GM08714 (cell line): Measurements from ENCODE around the gene MPLKIP.

Experiments used
- H3K4me3 ChIP-seq: fragments of 200-500 bp; sonication (Bioruptor generic); 2 replicates; pipeline ENCODE4 v1.5.1; 2014; ENCODE audit warnings: mild to moderate bottlenecking, low read length, inconsistent platforms
- ZNF274 ChIP-seq: IDR thresholded peaks from 2 replicates; pipeline ENCODE4 v1.6.1; 2012; ENCODE audit warnings: mild to moderate bottlenecking, low read depth, low read length

MPLKIP gene

DNA sequence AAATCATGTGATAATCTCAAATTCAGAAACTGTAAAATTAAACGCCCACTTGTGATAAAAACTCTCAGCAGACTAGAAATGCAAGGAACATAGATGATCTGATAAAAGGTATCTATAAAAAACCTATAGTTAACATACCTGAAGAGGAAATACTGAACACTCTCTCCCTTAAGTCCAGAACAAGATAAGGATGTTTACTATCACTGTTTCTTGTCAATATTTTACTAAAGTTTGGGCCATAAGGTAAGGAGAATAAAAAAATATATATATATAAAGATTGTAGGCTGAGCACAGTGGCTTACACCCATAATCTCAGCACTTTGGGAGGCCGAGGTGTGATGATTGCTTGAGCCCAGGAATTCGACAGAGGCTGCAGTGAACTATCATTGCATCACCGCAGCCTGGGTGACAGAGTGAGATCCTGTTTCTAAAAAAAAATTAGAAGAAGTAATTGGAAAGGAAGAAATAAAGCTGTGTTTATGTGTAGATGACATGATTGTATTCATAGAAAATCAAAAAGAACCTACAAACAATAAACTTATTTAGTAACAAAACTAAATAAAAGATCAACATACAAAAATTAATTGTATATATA lies 28.4 kb downstream of the MPLKIP start:
- no peak for TF ChIP-seq ZNF274
- H3K4me3 ChIP-seq, result no peak overlapping the region

DNA sequence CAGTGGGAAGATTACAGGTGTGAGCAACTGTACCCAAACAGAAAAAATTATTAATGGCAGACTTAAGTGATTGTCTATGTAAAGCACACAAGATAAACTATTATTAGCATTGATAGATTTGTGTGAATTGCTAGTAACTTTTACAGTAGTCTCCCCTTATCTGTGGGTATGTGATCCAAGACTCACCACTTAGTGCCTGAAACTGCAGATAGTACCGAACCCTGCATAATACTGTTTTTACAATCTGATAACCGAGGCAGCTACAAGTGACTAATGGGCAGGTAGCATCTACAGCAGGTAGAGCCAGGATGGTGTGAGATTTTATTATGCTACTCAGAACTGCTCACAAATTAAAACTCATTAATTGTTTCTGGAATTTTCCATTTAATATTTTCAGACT lies 31.5 kb downstream of the MPLKIP start:
- TF ChIP-seq ZNF274, result no peak

DNA sequence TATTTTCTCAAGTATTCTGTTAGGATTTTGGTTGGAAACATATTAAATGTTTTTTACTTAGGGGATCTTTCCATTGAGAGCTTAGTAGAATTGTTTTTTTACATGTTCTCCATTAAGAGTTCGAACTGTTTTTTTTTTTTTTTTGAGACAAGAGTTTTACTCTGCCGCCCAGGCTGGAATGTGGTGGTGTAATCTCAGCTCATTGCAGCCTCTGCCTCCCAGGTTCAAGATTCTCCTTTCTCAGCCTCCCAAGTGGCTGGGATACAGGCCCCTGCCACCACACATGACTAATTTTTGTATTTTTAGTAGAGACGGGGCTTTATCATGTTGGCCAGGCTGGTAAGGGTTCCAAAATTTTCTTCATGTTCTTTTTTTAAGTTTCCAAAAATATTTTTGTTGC lies 33.2 kb downstream of the MPLKIP start:
- no peak overlapping the region for H3K4me3 ChIP-seq
- TF ChIP-seq ZNF274, result no peak

More for the DNA sequence above, 31.5 kb downstream of the MPLKIP start:
- no peak overlapping the region for H3K4me3 ChIP-seq

DNA sequence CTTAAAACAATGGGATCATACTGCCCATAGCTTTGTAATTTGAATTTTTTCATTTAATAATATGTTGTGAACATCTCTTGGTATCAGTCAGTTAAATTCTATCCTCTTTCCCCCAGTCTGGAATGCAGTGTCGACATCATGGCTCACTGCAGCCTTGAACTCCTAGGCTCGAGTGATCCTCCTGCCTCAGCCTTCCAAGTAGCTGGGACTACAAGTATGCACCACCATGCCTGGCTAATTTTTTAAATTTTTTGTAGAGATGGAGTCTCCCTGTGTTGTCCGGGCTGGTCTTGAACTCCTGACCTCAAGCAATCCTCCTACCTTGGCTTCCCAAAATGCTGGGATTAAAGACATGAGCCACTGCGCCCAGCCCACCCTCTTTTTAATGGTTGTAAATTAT lies 34.6 kb downstream of the MPLKIP start:
- H3K4me3 ChIP-seq, result no peak overlapping the region
- no peak for TF ChIP-seq ZNF274

DNA sequence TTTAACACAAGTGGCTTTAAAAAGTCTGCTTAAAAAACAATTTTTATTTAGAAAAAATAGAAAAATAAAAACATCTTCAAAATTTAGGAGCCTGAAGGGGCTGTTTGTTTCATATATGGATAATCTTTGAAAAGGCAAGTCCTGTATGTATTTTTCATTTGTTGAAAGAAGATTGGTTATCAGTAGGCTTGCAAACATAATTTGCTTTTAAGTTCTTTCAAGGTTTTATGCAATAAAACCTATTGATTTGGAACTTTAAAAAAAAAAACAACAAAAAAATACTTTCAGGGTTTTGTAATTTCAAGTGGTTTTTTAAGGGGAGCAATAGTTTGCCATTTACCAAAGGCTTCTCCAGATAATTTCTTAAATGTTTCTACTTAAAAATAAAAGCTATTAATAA lies 35.6 kb downstream of the MPLKIP start:
- no peak for TF ChIP-seq ZNF274
- H3K4me3 ChIP-seq, result no peak overlapping the region

DNA sequence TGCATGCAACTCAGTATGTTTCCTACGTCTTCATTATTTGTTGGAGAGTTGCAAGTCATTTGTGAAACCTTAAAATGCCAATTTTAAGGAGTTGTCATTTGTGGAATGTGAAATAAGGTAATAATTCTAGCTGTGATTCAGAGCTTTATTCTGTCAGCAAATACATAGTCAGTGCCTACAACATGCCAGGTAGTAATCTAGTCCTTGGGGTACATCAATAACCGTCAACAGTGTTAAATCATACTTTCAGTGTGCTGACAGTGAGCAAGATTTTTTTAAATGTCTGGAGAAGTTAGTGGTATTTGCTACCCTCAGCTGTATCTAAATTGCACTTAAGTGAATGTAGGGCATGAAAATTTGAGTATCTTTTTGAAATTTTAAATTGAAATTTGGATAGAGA lies 36.7 kb downstream of the MPLKIP start:
- TF ChIP-seq ZNF274, result no peak
- no peak overlapping the region for H3K4me3 ChIP-seq

DNA sequence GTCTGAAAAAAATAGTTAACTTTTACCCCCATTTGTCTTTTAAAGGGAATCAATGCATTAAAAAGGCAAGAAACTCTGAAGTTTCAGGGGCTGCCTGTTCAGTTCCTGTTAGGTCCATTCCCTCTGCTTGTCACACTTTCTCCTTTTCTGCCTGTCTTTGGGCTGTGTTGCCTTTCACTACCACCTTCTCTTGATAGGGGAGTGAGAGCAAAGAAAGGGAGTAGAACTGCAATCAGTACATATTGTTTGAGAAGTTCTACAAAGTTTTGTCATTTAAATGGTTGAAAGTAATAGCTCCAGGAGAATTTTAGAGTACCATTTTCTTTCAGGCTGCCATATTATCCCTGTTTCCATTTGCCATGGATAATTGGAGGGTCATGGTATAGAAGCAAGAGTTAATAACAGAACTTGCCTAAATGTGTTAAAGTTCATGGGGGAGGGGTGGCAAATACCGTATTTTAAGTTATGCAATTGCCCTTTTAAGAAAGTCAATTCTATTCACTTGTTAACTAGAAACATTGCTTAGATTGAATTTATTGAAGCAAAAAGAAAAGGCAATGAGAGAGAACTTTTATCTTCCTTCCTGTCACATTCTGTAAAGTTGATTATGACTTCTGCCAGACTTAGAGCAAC lies 38.6 kb downstream of the MPLKIP start:
- no peak for TF ChIP-seq ZNF274
- H3K4me3 ChIP-seq, result no peak overlapping the region

DNA sequence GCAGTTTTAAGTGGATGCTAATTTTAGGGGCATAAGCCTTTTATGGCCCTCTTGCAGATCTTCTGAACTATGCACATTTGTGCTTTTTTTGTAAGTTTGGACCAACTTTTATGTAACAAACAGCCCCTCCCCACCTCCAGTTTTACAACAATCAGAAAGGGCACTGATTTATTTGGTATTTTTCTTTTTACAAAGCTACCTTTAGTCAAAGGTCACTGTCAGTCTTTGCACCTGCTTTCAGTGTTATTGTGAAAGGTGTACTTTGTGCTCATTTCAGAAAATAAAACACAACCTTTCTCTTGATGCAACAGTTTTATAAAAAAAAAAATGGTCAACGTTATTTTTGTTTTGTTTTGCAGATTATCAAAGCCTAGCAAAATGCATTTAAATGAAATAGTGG lies 39.2 kb downstream of the MPLKIP start:
- no peak for TF ChIP-seq ZNF274
- H3K4me3 ChIP-seq, result no peak overlapping the region

DNA sequence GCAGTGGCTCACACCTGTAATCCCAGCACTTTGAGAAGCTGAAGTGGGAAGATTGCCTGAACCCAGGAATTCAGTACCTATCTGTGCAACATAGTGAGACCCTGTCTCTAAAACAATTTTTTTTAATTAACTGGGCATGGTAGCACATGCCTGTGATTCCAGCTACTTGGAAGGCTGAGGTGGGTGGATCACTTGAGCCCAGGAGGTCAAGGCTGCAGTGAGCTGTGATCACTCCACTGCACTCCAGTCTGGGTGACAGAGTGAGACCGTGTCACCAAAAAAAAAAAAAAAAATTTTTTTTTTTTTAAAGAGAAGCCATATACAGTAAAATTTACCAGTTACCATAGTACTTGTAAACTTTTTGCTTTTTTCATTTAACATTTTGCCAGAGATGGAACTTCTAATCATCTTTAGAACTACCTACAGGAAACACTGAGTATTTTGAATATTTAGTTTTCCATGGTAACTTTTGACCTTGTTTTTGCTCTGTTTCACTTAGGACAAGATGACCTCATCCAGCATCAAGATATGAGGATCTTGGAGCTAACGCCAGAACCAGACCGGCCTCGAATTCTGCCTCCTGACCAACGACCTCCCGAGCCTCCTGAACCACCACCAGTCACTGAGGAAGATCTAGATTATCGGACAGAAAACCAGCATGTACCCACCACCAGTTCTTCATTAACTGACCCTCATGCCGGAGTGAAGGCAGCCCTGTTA lies 40.6 kb downstream of the MPLKIP start:
- H3K4me3 ChIP-seq, result no peak overlapping the region
- no peak for TF ChIP-seq ZNF274

DNA sequence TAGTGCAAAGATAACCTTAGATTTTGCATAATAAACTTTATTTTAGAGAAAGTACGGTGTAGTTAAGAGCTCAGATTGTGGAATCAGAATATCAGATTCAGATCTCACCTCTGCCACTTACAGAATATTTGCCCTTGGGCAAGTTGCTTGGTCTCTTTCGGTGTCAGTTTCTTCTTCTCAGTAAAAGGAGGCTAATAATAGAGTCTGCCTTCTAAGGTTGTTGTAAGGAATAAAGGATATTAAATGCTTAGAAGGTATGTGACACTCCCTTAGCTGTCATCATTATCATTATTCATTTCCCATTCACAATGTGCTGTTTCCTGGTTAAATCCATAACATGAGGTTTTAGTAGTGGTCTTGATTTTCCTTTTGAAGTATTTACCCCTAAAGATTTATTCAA lies 42.2 kb downstream of the MPLKIP start:
- no peak overlapping the region for H3K4me3 ChIP-seq
- TF ChIP-seq ZNF274, result no peak

DNA sequence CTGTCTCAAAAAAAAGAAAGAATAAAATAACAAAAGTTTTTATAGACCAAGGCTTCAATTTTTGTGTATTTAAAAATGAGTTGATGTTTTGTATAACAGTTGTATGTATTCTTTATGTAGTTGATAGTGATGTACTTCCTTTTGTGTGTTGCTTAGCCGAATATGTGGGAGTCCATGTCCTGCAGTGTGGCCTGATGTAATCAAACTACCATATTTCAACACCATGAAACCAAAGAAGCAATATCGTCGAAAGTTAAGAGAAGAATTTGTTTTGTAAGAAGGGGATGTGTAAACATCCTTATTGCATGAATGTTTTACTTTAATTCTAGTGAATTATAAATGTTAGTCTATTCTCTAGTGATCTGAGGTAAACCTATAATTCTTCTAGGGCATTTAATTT lies 56.6 kb downstream of the MPLKIP start:
- TF ChIP-seq ZNF274, result no peak
- H3K4me3 ChIP-seq, result no peak overlapping the region
